ENCODE results near the gene ATP9A. TPM values are rescaled to one million over a fixed set of nuclear protein-coding genes. Genes with fewer than 3 reads are reported as not detected.

ATP9A gene
- total and polyA plus RNA-seq, 2 donors (not counting 3 experiments of a cell fraction or from before 2014, with no cell fraction given): 20.9 to 41.5 TPM

DNA sequence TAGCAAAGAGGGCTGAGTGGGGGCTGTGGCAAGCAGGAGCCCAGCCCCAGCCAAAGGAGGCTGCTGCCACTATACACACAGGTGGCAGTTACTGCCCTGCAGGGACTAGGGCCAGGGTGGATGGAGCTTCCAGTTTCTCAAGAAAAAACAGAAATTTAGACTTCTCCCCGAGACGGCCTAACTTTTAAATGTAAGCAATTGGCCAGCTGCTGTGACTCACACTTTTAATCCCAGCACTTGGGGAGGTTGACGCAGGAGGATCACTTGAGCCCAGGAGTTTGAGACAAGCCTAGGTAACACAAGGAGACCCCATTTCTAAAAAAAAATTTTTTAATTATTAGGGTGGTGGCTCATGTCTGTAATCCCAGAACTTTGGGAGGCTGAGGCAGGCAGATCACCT lies 127.4 kb downstream of the ATP9A start:
- Histone ChIP-seq H3K27ac (ENCODE audit: insufficient read depth, low read depth, low read length) (no peak overlapping the region), H4K20me1 (replicated peaks; ENCODE audit: control insufficient read depth, extremely low read depth, insufficient read depth, low read length) (no peaks in the 10 kb centered on the region), H3K79me2 (ENCODE audit: control insufficient read depth, insufficient read depth, low read length) (no peaks in the 10 kb centered on the region), H3K27me3 (ENCODE audit: control insufficient read depth in 2 of 2, insufficient read depth in 2 of 2, low read length in 2 of 2) (no peaks in the 10 kb centered on the region), H3K9me3 (replicated peaks; ENCODE audit: control insufficient read depth, insufficient read depth, low read length) (no peaks in the 10 kb centered on the region), H3K4me3 (replicated peaks in 1 of 3; ENCODE audit: insufficient read depth in 1 of 3, low read depth in 1 of 3, low read length in 3 of 3) (no peak overlapping the region), H2AFZ (ENCODE audit: low read depth, low read length) (no peak overlapping the region), H3K36me3 (ENCODE audit: control insufficient read depth in 2 of 2, extremely low read depth in 1 of 2, insufficient read depth in 2 of 2, low read length in 2 of 2) (no peaks in the 10 kb centered on the region), H3K4me1 (ENCODE audit: control insufficient read depth, extremely low read depth, insufficient read depth, low read length) (peaks cover 3% of the 10 kb centered on the region), H3K9ac (replicated peaks; ENCODE audit: extremely low read depth, insufficient read depth, low read length) (no peak overlapping the region), H3K4me2 (ENCODE audit: insufficient read depth, low read length) (no peak overlapping the region), H3K9me1 (replicated peaks; ENCODE audit: control insufficient read depth, extremely low read depth, insufficient read depth, low read length) (no peaks in the 10 kb centered on the region)
- DNase-seq (ENCODE audit: low read depth, low spot score): no peak
- dilution Hi-C loops (cut with MboI; ENCODE audit: extremely low pct_ligation_motif_present, low sequenced_read_pairs): no loop called here
- POLR2A ChIA-PET: no interaction called here
- no TSS peak for BruUV-seq (replicated peaks)
- FAIRE-seq: no peak
- intact Hi-C loops (cut with micrococcal nuclease): no loop called here
- TF ChIP-seq POLR2AphosphoS5 (IDR thresholded peaks at IDR 0.05; ENCODE audit: insufficient read depth, low read depth, low read length) (no peak), GATA2 (IDR thresholded peaks at IDR 0.05; ENCODE audit: insufficient read depth, insufficient read length, low read depth, low read length) (no peak), JUN (IDR thresholded peaks at IDR 0.05; ENCODE audit: borderline replicate concordance, insufficient read depth, insufficient read length, low read depth) (no peak), FOS (IDR thresholded peaks at IDR 0.05; ENCODE audit: borderline replicate concordance, insufficient read depth, low read length) (no peak), EZH2 (IDR thresholded peaks at IDR 0.05; ENCODE audit: borderline replicate concordance, low read depth, low read length, severe bottlenecking) (no peak), POLR2A (IDR thresholded peaks at IDR 0.05; ENCODE audit: low read depth, low read length) (no peak)
- TF ChIP-seq, protein P1, sequence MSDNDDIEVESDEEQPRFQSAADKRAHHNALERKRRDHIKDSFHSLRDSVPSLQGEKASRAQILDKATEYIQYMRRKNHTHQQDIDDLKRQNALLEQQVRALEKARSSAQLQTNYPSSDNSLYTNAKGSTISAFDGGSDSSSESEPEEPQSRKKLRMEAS (IDR thresholded peaks at IDR 0.05; ENCODE audit: insufficient read depth, insufficient read length): no peak
- TF ChIP-seq, protein P2, sequence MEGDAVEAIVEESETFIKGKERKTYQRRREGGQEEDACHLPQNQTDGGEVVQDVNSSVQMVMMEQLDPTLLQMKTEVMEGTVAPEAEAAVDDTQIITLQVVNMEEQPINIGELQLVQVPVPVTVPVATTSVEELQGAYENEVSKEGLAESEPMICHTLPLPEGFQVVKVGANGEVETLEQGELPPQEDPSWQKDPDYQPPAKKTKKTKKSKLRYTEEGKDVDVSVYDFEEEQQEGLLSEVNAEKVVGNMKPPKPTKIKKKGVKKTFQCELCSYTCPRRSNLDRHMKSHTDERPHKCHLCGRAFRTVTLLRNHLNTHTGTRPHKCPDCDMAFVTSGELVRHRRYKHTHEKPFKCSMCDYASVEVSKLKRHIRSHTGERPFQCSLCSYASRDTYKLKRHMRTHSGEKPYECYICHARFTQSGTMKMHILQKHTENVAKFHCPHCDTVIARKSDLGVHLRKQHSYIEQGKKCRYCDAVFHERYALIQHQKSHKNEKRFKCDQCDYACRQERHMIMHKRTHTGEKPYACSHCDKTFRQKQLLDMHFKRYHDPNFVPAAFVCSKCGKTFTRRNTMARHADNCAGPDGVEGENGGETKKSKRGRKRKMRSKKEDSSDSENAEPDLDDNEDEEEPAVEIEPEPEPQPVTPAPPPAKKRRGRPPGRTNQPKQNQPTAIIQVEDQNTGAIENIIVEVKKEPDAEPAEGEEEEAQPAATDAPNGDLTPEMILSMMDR (IDR thresholded peaks at IDR 0.05; ENCODE audit: extremely low read depth in 1 of 2, insufficient read depth in 1 of 2, low read depth in 1 of 2, low read length in 2 of 2): no peak
- CTCF ChIA-PET: interaction anchor here (1.5 to 7.5 kb wide), 5 partner anchors 56 to 420 kb away, joined by 7 to 49 read pairs (median 11); no protein-coding TSS in a partner anchor
